Measurements from ENCODE around the gene OR52K1.

DNA sequence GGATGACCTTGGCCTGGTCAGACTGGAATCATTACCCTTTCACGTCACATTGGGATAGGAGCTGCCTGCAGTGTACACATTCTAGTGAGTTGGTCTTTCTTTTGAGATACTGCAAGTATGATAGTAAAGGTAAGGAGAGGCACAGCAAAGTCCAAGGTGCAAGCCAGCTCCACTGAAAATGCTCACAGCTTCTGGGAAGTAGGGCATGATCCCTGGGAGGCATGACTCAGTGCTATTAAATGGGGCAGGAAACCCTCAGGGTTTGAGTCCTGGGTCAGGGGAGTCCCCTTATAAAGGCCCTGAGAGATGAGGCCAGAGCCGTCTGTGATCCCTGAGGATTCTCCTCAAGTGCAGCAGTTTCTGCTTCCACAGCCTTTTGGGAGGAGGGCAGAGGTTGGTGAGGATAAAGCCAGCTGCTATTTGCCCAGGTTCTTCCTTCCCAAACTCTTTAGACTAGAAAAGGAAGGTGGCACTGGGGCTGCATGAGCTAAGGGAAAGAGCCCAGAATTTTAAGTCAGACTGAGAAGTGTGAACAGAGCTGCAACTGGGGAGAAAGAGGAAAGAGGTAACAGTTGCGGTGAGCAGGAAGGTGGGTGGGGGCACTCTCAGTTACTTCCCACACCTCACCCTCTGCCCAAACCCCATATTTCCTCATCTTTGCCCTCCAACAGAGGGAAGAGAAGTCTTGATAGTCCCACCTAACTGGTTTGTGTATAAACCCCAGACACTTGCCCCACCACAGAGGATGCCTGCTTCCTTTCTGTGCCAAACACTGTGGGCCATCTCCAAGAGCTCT, 14.4 kb upstream of the OR52K1 start:
- no peak for TF ChIP-seq POLR2AphosphoS5 (IDR thresholded peaks at IDR 0.05; ENCODE audit: low read depth, low read length)
- no peak for TF ChIP-seq POLR2A (IDR thresholded peaks at IDR 0.05; ENCODE audit: low read depth, low read length)
- no peak for TF ChIP-seq TAF1 (IDR thresholded peaks at IDR 0.05; ENCODE audit: low read depth, low read length)
- TF ChIP-seq POU2F2 (IDR thresholded peaks at IDR 0.05; ENCODE audit: low read depth, low read length) = no peak
- TF ChIP-seq SPI1 (IDR thresholded peaks at IDR 0.05; ENCODE audit: low read depth, low read length) = no peak
- no peak for TF ChIP-seq PAX5 (IDR thresholded peaks at IDR 0.05; ENCODE audit: insufficient read depth, low read length, severe bottlenecking)
